ENCODE data around the gene DNMBP. TPM values are rescaled to one million over a fixed set of nuclear protein-coding genes. Genes with fewer than 3 reads are reported as not detected.
"Not testable (repeated sequence)": the region's sequence is repeated elsewhere in the genome, so short reads cannot be mapped to it uniquely, and the experiment has no call there.

DNMBP gene
- total RNA-seq, 1 donor: 13.0 TPM

- Histone ChIP-seq H3K79me2 (ENCODE audit: insufficient read depth, low read length) (peaks cover 41% of the 10 kb centered on the region), H3K9me3 (ENCODE audit: low read depth, low read length) (no peaks in the 10 kb centered on the region), H3K36me3 (ENCODE audit: insufficient read depth, low read length) (peaks cover 62% of the 10 kb centered on the region), H3K4me2 (ENCODE audit: insufficient read depth, low read length) (no peak overlapping the region), H3K27ac (ENCODE audit: low read depth, low read length) (peak overlapping the region; percentile 79), H3K4me3 (ENCODE audit: insufficient read depth, low read length) (no peak overlapping the region), H2AFZ (ENCODE audit: low read length) (no peak overlapping the region), H3K4me1 (ENCODE audit: insufficient read depth, low read length) (peaks cover 12% of the 10 kb centered on the region), H4K20me1 (ENCODE audit: insufficient read depth, low read length) (no peaks in the 10 kb centered on the region), H3K27me3 (ENCODE audit: insufficient read depth, low read length) (no peaks in the 10 kb centered on the region)
- no peak for TF ChIP-seq CTCF (IDR thresholded peaks at IDR 0.05; ENCODE audit: extremely low read depth, low read depth, low read length)
- DNase-seq (ENCODE audit: insufficient read length, low spot score, missing footprints): no peak
These were observed 103.8 kb downstream of the DNMBP start for GRCh38 chr10:99905971-99906370.

GRCh38 chr10:99895867-99896266 is 113.9 kb downstream of the DNMBP start:
- DNase-seq (ENCODE audit: insufficient read length, low spot score, missing footprints): no peak
- no peak overlapping the region for H3K4me3 ChIP-seq (ENCODE audit: insufficient read depth, low read length)
- H3K79me2 ChIP-seq (ENCODE audit: insufficient read depth, low read length): peaks cover 9% of the 10 kb centered on the region
- no peak overlapping the region for H3K4me2 ChIP-seq (ENCODE audit: insufficient read depth, low read length)
- peaks cover 73% of the 10 kb centered on the region for H3K36me3 ChIP-seq (ENCODE audit: insufficient read depth, low read length)
- no peak overlapping the region for H3K27ac ChIP-seq (ENCODE audit: low read depth, low read length)
- H2AFZ ChIP-seq (ENCODE audit: low read length): no peak overlapping the region
- H3K27me3 ChIP-seq (ENCODE audit: insufficient read depth, low read length): no peaks in the 10 kb centered on the region
- no peaks in the 10 kb centered on the region for H3K9me3 ChIP-seq (ENCODE audit: low read depth, low read length)
- H3K4me1 ChIP-seq (ENCODE audit: insufficient read depth, low read length): peaks cover 6% of the 10 kb centered on the region
- TF ChIP-seq CTCF (IDR thresholded peaks at IDR 0.05; ENCODE audit: extremely low read depth, low read depth, low read length): no peak
- no peaks in the 10 kb centered on the region for H4K20me1 ChIP-seq (ENCODE audit: insufficient read depth, low read length)

- not testable (repeated sequence) for H2AFZ ChIP-seq (ENCODE audit: low read length); H3K4me3 ChIP-seq (ENCODE audit: insufficient read depth, low read length); H3K27me3 ChIP-seq (ENCODE audit: insufficient read depth, low read length); H4K20me1 ChIP-seq (ENCODE audit: insufficient read depth, low read length); DNase-seq (ENCODE audit: insufficient read length, low spot score, missing footprints); H3K9me3 ChIP-seq (ENCODE audit: low read depth, low read length); H3K27ac ChIP-seq (ENCODE audit: low read depth, low read length); H3K79me2 ChIP-seq (ENCODE audit: insufficient read depth, low read length); H3K4me1 ChIP-seq (ENCODE audit: insufficient read depth, low read length); H3K4me2 ChIP-seq (ENCODE audit: insufficient read depth, low read length)
- H3K36me3 ChIP-seq (ENCODE audit: insufficient read depth, low read length): peaks cover 72% of the 10 kb centered on the region
These were observed 114.7 kb downstream of the DNMBP start for GRCh38 chr10:99895066-99895465.

- Histone ChIP-seq H3K27me3 (ENCODE audit: insufficient read depth, low read length) (no peaks in the 10 kb centered on the region), H3K4me1 (ENCODE audit: insufficient read depth, low read length) (peaks cover 6% of the 10 kb centered on the region), H3K4me3 (ENCODE audit: insufficient read depth, low read length) (no peak overlapping the region), H3K36me3 (ENCODE audit: insufficient read depth, low read length) (peaks cover 71% of the 10 kb centered on the region), H3K27ac (ENCODE audit: low read depth, low read length) (no peak overlapping the region), H2AFZ (ENCODE audit: low read length) (no peak overlapping the region), H3K4me2 (ENCODE audit: insufficient read depth, low read length) (no peak overlapping the region), H4K20me1 (ENCODE audit: insufficient read depth, low read length) (no peaks in the 10 kb centered on the region), H3K79me2 (ENCODE audit: insufficient read depth, low read length) (peaks cover 6% of the 10 kb centered on the region), H3K9me3 (ENCODE audit: low read depth, low read length) (no peaks in the 10 kb centered on the region)
- no peak for TF ChIP-seq CTCF (IDR thresholded peaks at IDR 0.05; ENCODE audit: extremely low read depth, low read depth, low read length)
- no peak for DNase-seq (ENCODE audit: insufficient read length, low spot score, missing footprints)
These were observed 115.1 kb downstream of the DNMBP start for GRCh38 chr10:99894613-99895012.

Data from osteoblast (primary cell).